HCT116 (cell line): Measurements from ENCODE around the gene CCDC57. TPM values are rescaled to one million over a fixed set of nuclear protein-coding genes. Genes with fewer than 3 reads are reported as not detected.

ENCODE experiments used
- ATAC-seq: fragments of 200-7000 bp; cut with Tn5 transposase; 2 replicates; pipeline ENCODE4 v1.9.1; 2020; ENCODE audit warnings: mild to moderate bottlenecking, moderate library complexity
- BruUV-seq: library from RNA; stranded (reverse); fragments of 400-500 nt; replicated peaks from 2 replicates; lab custom pipeline; 2021; lab: Mats Ljungman, UMichigan
- CTCF ChIA-PET: fragments of 300-600 bp; sonication (Branson Sonifier 250); formaldehyde crosslinking; loops from one replicate; lab custom pipeline; 2021; ENCODE audit warnings: antibody characterized with exemption; lab: Charles Lee
- POLR2A ChIA-PET: fragments of 300-600, 350-600 bp; sonication (Branson Sonifier 250); formaldehyde crosslinking; loops from one replicate; lab custom pipeline; 2021; ENCODE audit warnings: antibody characterized with exemption; lab: Charles Lee
- RAD21 ChIA-PET, 2 experiments: fragments of 300-600 bp; sonication (Branson Sonifier 250); formaldehyde crosslinking; loops; one replicate each; lab custom pipeline; 2023; ENCODE audit warnings: low total read pairs in 2 of 2; ENCODE audit not compliant: uncharacterized antibody in 2 of 2, unreplicated experiment in 2 of 2, low non-redundant PET in 1 of 2; lab: Charles Lee
- DNase-seq: peaks from one replicate; pipeline ENCODE4 v3.0.0-alpha.2; 2010; ENCODE audit warnings: low read depth, low spot score
- H2AFZ ChIP-seq: fragments of 200-600 bp; shearing (Covaris generic), sonication (generic); 2 replicates; pipeline ENCODE4 v1.6.1; 2017; ENCODE audit warnings: low read depth, mixed run types, mixed read lengths, antibody characterized with exemption, low read length; ENCODE audit not compliant: poor library complexity, severe bottlenecking
- H3K27ac ChIP-seq: 2 replicates; pipeline ENCODE4 v1.5.1; 2012; ENCODE audit warnings: low read depth, low read length
- H3K27me3 ChIP-seq: fragments of 200-600 bp; sonication (generic); 2 replicates; pipeline ENCODE4 v1.6.1; 2016; ENCODE audit warnings: mixed run types, low read length, mixed read lengths; ENCODE audit not compliant: insufficient read depth
- H3K36me3 ChIP-seq, 2 experiments: fragments of 200-500 bp in 1 of 2; fragments of 200-600 bp in 1 of 2; sonication (Bioruptor generic) in 1 of 2; sonication (generic) in 1 of 2; 2 replicates each; pipeline versions ENCODE4 v1.5.1 to v1.6.1; 2014 to 2016; ENCODE audit warnings: low read length in 2 of 2, inconsistent platforms in 1 of 2, mixed read lengths in 1 of 2, mixed run types in 1 of 2; ENCODE audit not compliant: insufficient read depth in 2 of 2, control insufficient read depth in 1 of 2
- H3K4me1 ChIP-seq, 2 experiments: fragments of 200-600 bp in 1 of 2; sonication (generic) in 1 of 2; 2 replicates each; pipeline versions ENCODE4 v1.5.1 to v1.6.1; 2012 to 2017; ENCODE audit warnings: low read length in 2 of 2, inconsistent platforms in 1 of 2, mild to moderate bottlenecking in 1 of 2, mixed read lengths in 1 of 2, mixed run types in 1 of 2, moderate library complexity in 1 of 2; ENCODE audit not compliant: insufficient read depth in 2 of 2, control insufficient read depth in 1 of 2
- H3K4me2 ChIP-seq: fragments of 200-600 bp; sonication (generic); 2 replicates; pipeline ENCODE4 v1.6.1; 2017; ENCODE audit warnings: mixed run types, low read length, mixed read lengths
- H3K4me3 ChIP-seq, 2 experiments: fragments of 200-600 bp in 1 of 2; sonication (generic) in 1 of 2; replicated peaks in 1 of 2; 2 replicates each; pipeline ENCODE4 v1.5.1; 2011 to 2016; ENCODE audit warnings: low read length in 2 of 2, control low read depth in 1 of 2, low read depth in 1 of 2, mild to moderate bottlenecking in 1 of 2, mixed read lengths in 1 of 2, mixed run types in 1 of 2
- H3K79me2 ChIP-seq: fragments of 200-600 bp; sonication (generic); 2 replicates; pipeline ENCODE4 v1.6.1; 2017; ENCODE audit warnings: mild to moderate bottlenecking, mixed run types, low read length, moderate library complexity, mixed read lengths; ENCODE audit not compliant: insufficient read depth
- H3K9ac ChIP-seq: fragments of 200-600 bp; sonication (generic); 2 replicates; pipeline ENCODE4 v1.6.1; 2016; ENCODE audit warnings: low read length, mixed read lengths
- H3K9me2 ChIP-seq: fragments of 200-600 bp; sonication (generic), shearing (Covaris generic); 2 replicates; pipeline ENCODE4 v1.6.1; 2017; ENCODE audit warnings: mixed run types, mild to moderate bottlenecking, moderate library complexity; ENCODE audit not compliant: insufficient read depth
- H3K9me3 ChIP-seq, 2 experiments: fragments of 200-500 bp in 1 of 2; fragments of 200-600 bp in 1 of 2; sonication (Bioruptor generic) in 1 of 2; sonication (generic) in 1 of 2; 2 replicates each; pipeline ENCODE4 v1.6.1; 2014 to 2017; ENCODE audit warnings: low read length in 2 of 2, mixed read lengths in 2 of 2, inconsistent platforms in 1 of 2, low read depth in 1 of 2, mild to moderate bottlenecking in 1 of 2, mixed run types in 1 of 2, moderate library complexity in 1 of 2; ENCODE audit not compliant: control insufficient read depth in 1 of 2, insufficient read depth in 1 of 2
- H4K20me1 ChIP-seq: fragments of 200-600 bp; sonication (generic), shearing (Covaris generic); 2 replicates; pipeline ENCODE4 v1.6.1; 2017; ENCODE audit warnings: mixed run types, mild to moderate bottlenecking, moderate library complexity; ENCODE audit not compliant: insufficient read depth
- CEBPB ChIP-seq: IDR thresholded peaks from 2 replicates; pipeline ENCODE4 v1.6.1; 2012; ENCODE audit warnings: low read depth
- ELF1 ChIP-seq: IDR thresholded peaks from 2 replicates; pipeline ENCODE4 v1.6.1; 2012; ENCODE audit warnings: low read depth, borderline replicate concordance
- EZH2phosphoT487 ChIP-seq: fragments of 200-600 bp; IDR thresholded peaks from 2 replicates; pipeline ENCODE4 v1.6.1; 2018; ENCODE audit warnings: antibody characterized with exemption, borderline replicate concordance
- POLR2A ChIP-seq: IDR thresholded peaks from 2 replicates; pipeline ENCODE4 v1.7.0; 2011; ENCODE audit warnings: borderline replicate concordance; ENCODE audit not compliant: insufficient read depth, insufficient read length; ENCODE audit errors: extremely low read depth
- TCF7L2 ChIP-seq: IDR thresholded peaks from 2 replicates; pipeline ENCODE4 v1.7.0; 2011; ENCODE audit warnings: borderline replicate concordance, inconsistent platforms; ENCODE audit not compliant: insufficient read depth, insufficient read length; ENCODE audit errors: extremely low read depth
- ZBTB33 ChIP-seq: IDR thresholded peaks from 2 replicates; pipeline ENCODE4 v1.6.1; 2011; ENCODE audit warnings: mild to moderate bottlenecking, low read length, moderate library complexity; ENCODE audit not compliant: insufficient replicate concordance; ENCODE audit errors: extremely low read depth
- intact Hi-C: fragments of 100-400 bp; cut with micrococcal nuclease; formaldehyde crosslinking; loops from 2 replicates; pipeline ENCODE4 v1.10.0; 2022
- total RNA-seq: library from RNA; stranded (reverse); gene quantifications from one replicate; pipeline ENCODE4 v1.2.1, GENCODE V29; 2021; ENCODE audit not compliant: unreplicated experiment

The CCDC57 gene
- total RNA-seq, 1 experiment from 2014 or later: 143 TPM

GRCh38 chr17:82121660-82122629, 90.7 kb downstream of the CCDC57 start:
- H3K9me2 ChIP-seq: no peaks in the 10 kb centered on the region
- BruUV-seq: no TSS peak
- H4K20me1 ChIP-seq: no peaks in the 10 kb centered on the region
- no peaks in the 10 kb centered on the region for H3K27me3 ChIP-seq
- no peak overlapping the region for H3K4me2 ChIP-seq
- ChIA-PET CTCF (no interaction called here), RAD21 (no interaction called here), POLR2A (no interaction called here)
- H2AFZ ChIP-seq: no peak overlapping the region
- no peak overlapping the region for H3K27ac ChIP-seq
- TF ChIP-seq TCF7L2: no peak
- no peak for TF ChIP-seq ELF1
- TF ChIP-seq POLR2A: no peak
- TF ChIP-seq ZBTB33: no peak
- TF ChIP-seq CEBPB: no peak
- no peak for TF ChIP-seq EZH2phosphoT487
- H3K9me3 ChIP-seq: no peaks in the 10 kb centered on the region
- H3K4me3 ChIP-seq: no peak overlapping the region
- no peaks in the 10 kb centered on the region for H3K36me3 ChIP-seq
- ATAC-seq: no peak
- no peak overlapping the region for H3K9ac ChIP-seq
- intact Hi-C loops: no loop called here
- H3K4me1 ChIP-seq: no peaks in the 10 kb centered on the region
- DNase-seq: no peak
- no peaks in the 10 kb centered on the region for H3K79me2 ChIP-seq
